ENCODE data around the gene NDUFA8. TPM values are rescaled to one million over a fixed set of nuclear protein-coding genes. Genes with fewer than 3 reads are reported as not detected.

Gene NDUFA8
- total RNA-seq = 10 to 100 TPM; 40.7 to 58.2 TPM

- H3K36me3 Mint-ChIP-seq = peaks cover 9 to 17% of the 10 kb centered on the region in 2 donors
- peak within 1 kb of the TSS; percentile 89 to 98 for H3K27ac Mint-ChIP-seq
- no peaks in the 10 kb centered on the region for H3K9me3 Mint-ChIP-seq
These were observed at the start of gene NDUFA8, which contains the start of gene MORN5 for GRCh38 chr9:122159026-122159924. Gene NDUFA8, minus strand, starts transcription at chr9:122159779. Its CDS starts 102 bp downstream, at chr9:122159677. Gene MORN5, plus strand, starts transcription at chr9:122159908. Its CDS starts 65 bp downstream, at chr9:122159973.

GRCh38 chr9:122207096-122207495 lies 47.5 kb upstream of the NDUFA8 start:
- no peaks in the 10 kb centered on the region for H3K9me3 Mint-ChIP-seq
- no peaks in the 10 kb centered on the region for H3K36me3 Mint-ChIP-seq
- DNase-seq (ENCODE audit: low spot score in 2 of 2) (no peak), ATAC-seq (no peak)
- no peak overlapping the region for H3K27ac Mint-ChIP-seq

More at GRCh38 chr9:122159026-122159924, at the start of gene NDUFA8, which contains the start of gene MORN5:
- ATAC-seq (peak; percentile 96 to 98), DNase-seq (ENCODE audit: low spot score in 2 of 2) (peak; percentile 95 to 96)

- Mint-ChIP-seq H3K9me3 (no peaks in the 10 kb centered on the region), H3K36me3 (no peaks in the 10 kb centered on the region)
- no peak for ATAC-seq
These were observed 46.8 kb upstream of the NDUFA8 start for GRCh38 chr9:122206118-122207046.

GRCh38 chr9:122205176-122205575 lies 45.6 kb upstream of the NDUFA8 start:
- no peaks in the 10 kb centered on the region for H3K36me3 Mint-ChIP-seq
- DNase-seq (ENCODE audit: low spot score in 2 of 2) = no peak
- no peak for ATAC-seq
- H3K9me3 Mint-ChIP-seq = no peaks in the 10 kb centered on the region
- H3K27ac Mint-ChIP-seq = no peak overlapping the region

More at GRCh38 chr9:122206118-122207046, 46.8 kb upstream of the NDUFA8 start:
- no peak for DNase-seq (ENCODE audit: low spot score in 2 of 2)
- no peak overlapping the region for H3K27ac Mint-ChIP-seq

GRCh38 chr9:122204491-122204890 lies 44.9 kb upstream of the NDUFA8 start:
- Mint-ChIP-seq H3K9me3 (no peaks in the 10 kb centered on the region), H3K27ac (no peak overlapping the region), H3K36me3 (no peaks in the 10 kb centered on the region)
- DNase-seq (ENCODE audit: low spot score in 2 of 2) = no peak
- ATAC-seq = no peak

- no peak for ATAC-seq
- Mint-ChIP-seq H3K27ac (no peak overlapping the region), H3K9me3 (no peaks in the 10 kb centered on the region), H3K36me3 (no peaks in the 10 kb centered on the region)
- no peak for DNase-seq (ENCODE audit: low spot score in 2 of 2)
These were observed 44.5 kb upstream of the NDUFA8 start for GRCh38 chr9:122204055-122204454.

- no peaks in the 10 kb centered on the region for H3K36me3 Mint-ChIP-seq
- H3K9me3 Mint-ChIP-seq = no peaks in the 10 kb centered on the region
- DNase-seq (ENCODE audit: low spot score in 2 of 2) (no peak), ATAC-seq (no peak)
- H3K27ac Mint-ChIP-seq = peak overlapping the region in 1 of 2 donors; percentile 50
These were observed 42.5 kb upstream of the NDUFA8 start for GRCh38 chr9:122202111-122202510.

GRCh38 chr9:122201641-122202040 lies 42.1 kb upstream of the NDUFA8 start:
- Mint-ChIP-seq H3K36me3 (no peaks in the 10 kb centered on the region), H3K27ac (no peak overlapping the region), H3K9me3 (no peaks in the 10 kb centered on the region)
- ATAC-seq (peak; percentile 41 to 71), DNase-seq (ENCODE audit: low spot score in 2 of 2) (no peak)

- no peak for DNase-seq (ENCODE audit: low spot score in 2 of 2)
- Mint-ChIP-seq H3K36me3 (no peaks in the 10 kb centered on the region), H3K9me3 (no peaks in the 10 kb centered on the region), H3K27ac (no peak overlapping the region)
- no peak for ATAC-seq
These were observed 41.5 kb upstream of the NDUFA8 start for GRCh38 chr9:122200960-122201595.

- DNase-seq (ENCODE audit: low spot score in 2 of 2) (no peak), ATAC-seq (no peak)
- Mint-ChIP-seq H3K27ac (no peak overlapping the region), H3K36me3 (no peaks in the 10 kb centered on the region), H3K9me3 (no peaks in the 10 kb centered on the region)
These were observed 38.3 kb upstream of the NDUFA8 start for GRCh38 chr9:122197882-122198281.

GRCh38 chr9:122197426-122197825 lies 37.8 kb upstream of the NDUFA8 start:
- ATAC-seq (no peak), DNase-seq (ENCODE audit: low spot score in 2 of 2) (no peak)
- H3K9me3 Mint-ChIP-seq = no peaks in the 10 kb centered on the region
- H3K27ac Mint-ChIP-seq = no peak overlapping the region
- H3K36me3 Mint-ChIP-seq = no peaks in the 10 kb centered on the region

- Mint-ChIP-seq H3K36me3 (no peaks in the 10 kb centered on the region), H3K9me3 (no peaks in the 10 kb centered on the region), H3K27ac (no peak overlapping the region)
- no peak for DNase-seq (ENCODE audit: low spot score in 2 of 2)
- no peak for ATAC-seq
These were observed 36.3 kb upstream of the NDUFA8 start for GRCh38 chr9:122195875-122196274.

- Mint-ChIP-seq H3K9me3 (no peaks in the 10 kb centered on the region), H3K36me3 (no peaks in the 10 kb centered on the region), H3K27ac (no peak overlapping the region)
- ATAC-seq (no peak), DNase-seq (ENCODE audit: low spot score in 2 of 2) (no peak)
These were observed 34.1 kb upstream of the NDUFA8 start for GRCh38 chr9:122193651-122194050.

- ATAC-seq = no peak
These were observed 33.4 kb upstream of the NDUFA8 start for GRCh38 chr9:122192914-122193525.

GRCh38 chr9:122192261-122192875 lies 32.8 kb upstream of the NDUFA8 start:
- ATAC-seq = no peak
- no peaks in the 10 kb centered on the region for H3K9me3 Mint-ChIP-seq

More at GRCh38 chr9:122192914-122193525, 33.4 kb upstream of the NDUFA8 start:
- H3K9me3 Mint-ChIP-seq = no peaks in the 10 kb centered on the region
- no peak overlapping the region for H3K27ac Mint-ChIP-seq
- no peaks in the 10 kb centered on the region for H3K36me3 Mint-ChIP-seq
- DNase-seq (ENCODE audit: low spot score in 2 of 2) = no peak

GRCh38 chr9:122191584-122191983 lies 32.0 kb upstream of the NDUFA8 start:
- ATAC-seq (no peak), DNase-seq (ENCODE audit: low spot score in 2 of 2) (no peak)
- no peaks in the 10 kb centered on the region for H3K36me3 Mint-ChIP-seq
- no peaks in the 10 kb centered on the region for H3K9me3 Mint-ChIP-seq
- H3K27ac Mint-ChIP-seq = no peak overlapping the region

More at GRCh38 chr9:122192261-122192875, 32.8 kb upstream of the NDUFA8 start:
- H3K36me3 Mint-ChIP-seq = no peaks in the 10 kb centered on the region
- no peak overlapping the region for H3K27ac Mint-ChIP-seq
- DNase-seq (ENCODE audit: low spot score in 2 of 2) = no peak

All from activated naive CD4-positive, alpha-beta T cell treated with anti-CD3 and anti-CD28 coated beads, Interleukin-2, amount 50 U/mL, for 72 hours (primary cell).